Astrocyte of the cerebellum (primary cell): Measurements from ENCODE around the gene MYZAP.

ENCODE experiments used
- DNase-seq: peaks from one replicate; pipeline ENCODE4 v3.0.0-alpha.2; 2011; ENCODE audit warnings: low read depth
- H3K4me3 ChIP-seq: 2 replicates; pipeline ENCODE4 v1.5.1; 2011; ENCODE audit warnings: mild to moderate bottlenecking, low read depth, low read length, moderate library complexity
- in situ Hi-C: cut with HindIII; loops from 2 replicates; pipeline ENCODE4 v1.10.0; 2017; ENCODE audit warnings: low sequenced_read_pairs
- TF ChIP-seq, protein P1 (sequence below): IDR thresholded peaks from 2 replicates; pipeline ENCODE4 v1.5.1; 2012; ENCODE audit warnings: low read length, low read depth, moderate library complexity, mild to moderate bottlenecking; ENCODE audit errors: missing control alignments

The MYZAP gene

GRCh38 chr15:57676585-57676984 is 84.9 kb downstream of the MYZAP start:
- no peak for DNase-seq
- TF ChIP-seq, protein P1, sequence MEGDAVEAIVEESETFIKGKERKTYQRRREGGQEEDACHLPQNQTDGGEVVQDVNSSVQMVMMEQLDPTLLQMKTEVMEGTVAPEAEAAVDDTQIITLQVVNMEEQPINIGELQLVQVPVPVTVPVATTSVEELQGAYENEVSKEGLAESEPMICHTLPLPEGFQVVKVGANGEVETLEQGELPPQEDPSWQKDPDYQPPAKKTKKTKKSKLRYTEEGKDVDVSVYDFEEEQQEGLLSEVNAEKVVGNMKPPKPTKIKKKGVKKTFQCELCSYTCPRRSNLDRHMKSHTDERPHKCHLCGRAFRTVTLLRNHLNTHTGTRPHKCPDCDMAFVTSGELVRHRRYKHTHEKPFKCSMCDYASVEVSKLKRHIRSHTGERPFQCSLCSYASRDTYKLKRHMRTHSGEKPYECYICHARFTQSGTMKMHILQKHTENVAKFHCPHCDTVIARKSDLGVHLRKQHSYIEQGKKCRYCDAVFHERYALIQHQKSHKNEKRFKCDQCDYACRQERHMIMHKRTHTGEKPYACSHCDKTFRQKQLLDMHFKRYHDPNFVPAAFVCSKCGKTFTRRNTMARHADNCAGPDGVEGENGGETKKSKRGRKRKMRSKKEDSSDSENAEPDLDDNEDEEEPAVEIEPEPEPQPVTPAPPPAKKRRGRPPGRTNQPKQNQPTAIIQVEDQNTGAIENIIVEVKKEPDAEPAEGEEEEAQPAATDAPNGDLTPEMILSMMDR = no peak
- in situ Hi-C loops = no loop called here
- no peak overlapping the region for H3K4me3 ChIP-seq

GRCh38 chr15:57677204-57677603 is 85.5 kb downstream of the MYZAP start:
- in situ Hi-C loops = no loop called here
- no peak overlapping the region for H3K4me3 ChIP-seq
- TF ChIP-seq, protein P1 = no peak
- no peak for DNase-seq

GRCh38 chr15:57680021-57680420 is 88.3 kb downstream of the MYZAP start:
- in situ Hi-C loops = no loop called here
- TF ChIP-seq, protein P1 = no peak
- no peak overlapping the region for H3K4me3 ChIP-seq
- DNase-seq = no peak

GRCh38 chr15:57681011-57681410 is 89.3 kb downstream of the MYZAP start:
- TF ChIP-seq, protein P1 = no peak
- no peak overlapping the region for H3K4me3 ChIP-seq
- in situ Hi-C loops = no loop called here
- DNase-seq = no peak

GRCh38 chr15:57683481-57683880 is 91.8 kb downstream of the MYZAP start:
- H3K4me3 ChIP-seq = no peak overlapping the region
- in situ Hi-C loops = no loop called here
- TF ChIP-seq, protein P1 = no peak
- no peak for DNase-seq

- TF ChIP-seq, protein P1 = no peak
- in situ Hi-C loops = no loop called here
- no peak for DNase-seq
- no peak overlapping the region for H3K4me3 ChIP-seq
These were observed 92.9 kb downstream of the MYZAP start for GRCh38 chr15:57684491-57685151.
